ENCODE results near the gene MTUS2.

The MTUS2 gene

DNA sequence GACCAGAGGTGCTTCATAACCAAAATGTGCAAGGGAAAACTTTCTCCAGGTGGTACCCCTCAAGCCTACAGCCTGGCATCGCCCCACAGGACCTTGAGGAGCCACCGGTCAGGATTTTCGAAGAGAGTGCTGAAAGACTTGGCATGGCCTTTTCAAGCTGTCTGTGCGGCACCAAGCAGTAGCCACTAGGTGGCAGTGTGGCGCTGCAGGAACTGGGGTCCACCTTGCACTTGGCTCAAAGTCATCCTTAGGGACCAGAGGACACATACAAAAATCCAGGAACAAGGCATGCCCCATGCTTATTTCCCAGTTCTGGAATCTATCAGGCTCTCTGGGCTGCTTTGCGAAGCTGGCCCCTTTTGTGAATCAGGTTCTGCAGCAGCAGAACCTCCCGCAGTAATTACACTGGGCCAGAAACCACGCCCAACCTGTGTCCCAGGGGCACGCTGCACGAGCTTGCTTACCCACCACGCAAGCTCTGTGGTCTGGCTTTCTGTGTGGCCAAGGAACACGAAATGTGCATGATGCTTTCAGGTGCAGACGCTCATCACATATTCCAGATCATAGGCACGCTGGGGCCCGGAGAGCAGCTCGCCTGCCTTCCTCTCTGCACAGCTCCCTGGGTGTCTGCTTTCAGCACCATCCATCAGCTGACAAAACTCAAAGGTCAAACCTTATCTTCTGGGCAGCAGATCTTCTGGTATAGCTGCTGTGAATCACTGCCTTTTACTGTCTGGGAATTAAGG is 688.2 kb downstream of the MTUS2 start:
- Histone ChIP-seq H3K27ac (no peak overlapping the region), H3K4me3 (no peak overlapping the region)

DNA sequence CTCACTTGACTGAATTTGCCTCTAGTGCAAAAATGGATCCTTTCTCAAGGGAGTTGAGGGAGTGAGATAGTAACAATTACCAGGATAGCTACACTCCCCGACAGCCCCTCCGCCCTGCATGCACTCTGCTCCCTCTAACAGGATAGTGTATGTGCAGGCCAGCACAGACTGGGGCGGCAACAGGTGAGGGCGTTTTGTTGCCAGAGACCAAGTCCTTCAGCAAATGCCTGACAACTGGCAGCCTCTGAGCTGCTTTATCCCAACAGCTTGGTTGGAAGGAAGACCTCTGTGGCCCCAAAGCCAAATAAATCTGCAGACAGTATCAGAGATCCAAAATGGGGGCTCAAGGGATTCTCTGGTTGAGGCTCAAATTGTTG is 688.7 kb downstream of the MTUS2 start:
- no peak overlapping the region for H3K27ac ChIP-seq
- H3K4me3 ChIP-seq: no peak overlapping the region

DNA sequence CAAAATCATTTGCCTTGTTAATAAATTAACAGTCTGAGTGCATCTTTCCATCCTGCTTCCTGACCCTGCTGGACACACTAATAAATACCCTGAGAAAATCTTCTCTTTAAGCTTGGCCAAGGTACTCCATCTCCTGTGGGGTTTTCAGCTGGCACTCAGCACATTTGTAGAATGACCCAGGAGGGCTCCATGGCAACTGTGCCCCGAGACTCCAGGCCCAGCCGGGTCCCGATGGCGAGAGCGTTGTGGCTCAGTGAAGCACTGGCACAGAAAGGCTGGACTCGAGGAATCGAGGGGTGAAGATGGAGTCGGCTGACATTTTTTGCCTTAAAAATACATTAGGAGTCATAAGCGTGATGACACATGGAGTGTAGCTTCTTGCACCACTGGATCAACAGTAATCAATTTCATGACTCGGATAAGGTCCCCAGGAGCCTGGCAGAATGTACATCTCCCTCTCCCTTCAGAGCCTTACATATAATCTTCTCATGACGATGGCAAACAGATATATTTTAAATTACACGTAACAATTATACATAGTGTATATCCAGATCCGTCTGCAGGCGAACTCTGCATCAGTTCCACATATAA is 690.0 kb downstream of the MTUS2 start:
- Histone ChIP-seq H3K4me3 (no peak overlapping the region), H3K27ac (no peak overlapping the region)

DNA sequence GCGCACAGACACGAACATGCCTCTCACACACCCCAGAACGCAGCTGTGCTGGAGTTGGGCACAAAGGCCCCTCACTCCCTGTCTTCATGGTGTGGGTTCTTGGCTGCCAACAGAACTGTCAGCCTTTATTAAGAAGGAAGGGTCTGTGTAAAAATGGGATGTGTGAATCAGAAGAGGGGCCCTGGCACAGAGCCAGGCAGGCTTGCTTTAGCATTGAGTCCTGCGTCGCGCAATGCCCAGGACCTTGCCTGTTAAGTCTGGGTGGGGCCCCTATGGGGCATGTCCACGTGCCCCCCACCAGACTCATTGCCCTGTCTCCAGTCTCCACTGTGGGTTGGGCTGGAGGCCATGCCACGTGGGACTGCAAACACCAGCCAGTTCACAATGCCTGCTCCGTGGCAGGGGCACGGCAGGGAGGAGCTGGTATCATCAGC is 690.5 kb downstream of the MTUS2 start:
- Histone ChIP-seq H3K27ac (peak overlapping the region in 1 of 21 experiments; percentile 16), H3K4me3 (no peak overlapping the region)

DNA sequence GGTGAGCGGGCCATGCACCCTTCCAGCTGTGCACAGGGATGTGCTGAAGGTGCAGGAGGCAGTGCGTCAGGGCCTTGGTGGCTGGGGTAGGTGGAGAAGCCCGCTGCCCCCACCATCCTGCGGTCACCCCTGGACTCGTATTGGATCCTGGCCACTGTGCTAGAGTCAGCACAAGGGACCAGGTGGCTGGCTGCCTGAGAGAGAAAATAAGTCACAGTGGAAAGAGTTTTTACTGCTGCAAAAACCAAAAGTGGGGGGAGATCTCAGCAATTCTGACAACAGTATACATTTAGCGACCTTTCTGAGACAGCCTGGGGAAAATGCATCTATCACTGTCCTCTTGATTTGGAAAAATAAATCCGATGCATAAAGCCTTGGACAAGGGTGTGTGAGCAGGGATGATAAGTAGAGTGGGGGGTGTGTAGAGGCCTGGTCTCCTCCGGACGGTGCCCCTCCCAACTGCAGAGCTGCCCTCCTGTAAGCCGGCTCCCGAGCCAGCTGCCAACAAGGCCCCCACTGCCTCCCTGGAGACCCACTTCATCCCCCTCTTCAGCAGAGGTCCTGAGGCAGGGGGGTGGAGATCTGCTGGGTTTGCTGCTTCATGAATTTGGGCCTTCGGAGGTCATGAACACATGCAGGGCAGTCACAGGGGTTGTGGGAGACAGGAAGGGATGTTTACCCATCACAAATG is 691.1 kb downstream of the MTUS2 start:
- Histone ChIP-seq H3K4me3 (no peak overlapping the region), H3K27ac (peak overlapping the region in 1 of 21 experiments; percentile 16)

DNA sequence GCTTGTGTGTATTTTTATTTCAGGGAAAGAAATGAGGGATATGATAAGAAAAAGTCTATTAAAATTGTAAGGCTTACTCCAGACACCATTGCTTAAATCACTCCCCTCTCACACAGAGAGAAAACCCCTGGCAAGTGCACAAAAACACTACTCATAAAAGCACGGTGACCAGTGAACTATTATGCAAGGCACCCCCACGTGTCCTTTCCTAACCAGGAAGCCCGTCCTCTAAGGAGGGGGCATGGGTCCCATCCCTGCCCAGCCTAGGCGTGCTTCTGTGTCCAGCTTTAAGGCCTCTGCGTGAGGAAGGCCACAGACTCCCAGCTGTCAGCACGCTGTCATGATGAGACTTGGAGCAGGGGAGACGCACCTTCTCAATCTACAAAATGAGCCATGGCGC is 691.8 kb downstream of the MTUS2 start:
- Histone ChIP-seq H3K27ac (peak overlapping the region in 1 of 21 experiments; percentile 3), H3K4me3 (no peak overlapping the region)

DNA sequence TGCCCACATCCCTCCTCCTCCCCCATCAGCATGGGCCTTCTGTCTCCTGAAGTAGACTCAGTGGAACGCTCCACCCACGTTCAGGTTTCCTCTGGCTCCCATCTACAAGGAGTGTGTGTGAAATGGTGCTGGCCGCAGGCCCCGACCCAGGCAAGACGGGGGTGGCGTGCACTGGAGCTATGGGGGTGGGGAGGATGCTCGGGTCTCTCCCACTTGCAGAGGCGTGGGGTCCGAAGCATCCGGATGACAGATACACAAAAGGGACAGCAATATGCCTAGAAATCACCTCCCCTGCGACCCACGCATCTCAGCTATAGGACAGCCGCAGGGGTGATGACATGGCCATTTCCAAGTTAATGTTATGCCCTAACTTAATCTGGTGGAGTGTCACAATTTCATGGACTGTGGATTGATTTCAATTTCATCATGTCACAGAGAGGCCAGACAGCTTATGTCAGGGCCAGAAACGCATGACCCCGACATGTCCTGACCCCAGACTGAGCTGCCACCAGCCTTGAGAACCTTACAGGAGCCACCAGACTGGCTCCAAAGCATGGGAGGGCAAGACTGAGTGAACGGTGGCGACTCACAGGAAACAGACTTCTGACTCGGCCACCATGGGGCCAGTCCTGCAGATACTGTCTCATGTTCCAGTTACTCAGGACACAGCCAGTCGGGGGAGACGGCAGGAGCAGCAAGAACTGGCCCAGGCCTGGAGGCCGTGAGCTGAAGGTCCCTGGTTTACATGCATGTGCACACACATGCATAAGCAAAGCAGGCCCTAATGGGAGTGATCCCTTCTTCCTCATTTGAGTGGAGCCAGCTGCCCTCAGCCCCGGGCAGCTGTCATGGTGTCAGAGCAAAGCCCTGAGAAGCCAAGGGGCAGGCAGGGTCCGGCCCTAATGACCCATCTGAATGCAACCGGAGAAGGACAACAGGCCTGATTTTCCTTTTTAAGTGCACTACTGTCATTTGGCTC is 693.2 kb downstream of the MTUS2 start:
- no peak overlapping the region for H3K4me3 ChIP-seq
- H3K27ac ChIP-seq: no peak overlapping the region

DNA sequence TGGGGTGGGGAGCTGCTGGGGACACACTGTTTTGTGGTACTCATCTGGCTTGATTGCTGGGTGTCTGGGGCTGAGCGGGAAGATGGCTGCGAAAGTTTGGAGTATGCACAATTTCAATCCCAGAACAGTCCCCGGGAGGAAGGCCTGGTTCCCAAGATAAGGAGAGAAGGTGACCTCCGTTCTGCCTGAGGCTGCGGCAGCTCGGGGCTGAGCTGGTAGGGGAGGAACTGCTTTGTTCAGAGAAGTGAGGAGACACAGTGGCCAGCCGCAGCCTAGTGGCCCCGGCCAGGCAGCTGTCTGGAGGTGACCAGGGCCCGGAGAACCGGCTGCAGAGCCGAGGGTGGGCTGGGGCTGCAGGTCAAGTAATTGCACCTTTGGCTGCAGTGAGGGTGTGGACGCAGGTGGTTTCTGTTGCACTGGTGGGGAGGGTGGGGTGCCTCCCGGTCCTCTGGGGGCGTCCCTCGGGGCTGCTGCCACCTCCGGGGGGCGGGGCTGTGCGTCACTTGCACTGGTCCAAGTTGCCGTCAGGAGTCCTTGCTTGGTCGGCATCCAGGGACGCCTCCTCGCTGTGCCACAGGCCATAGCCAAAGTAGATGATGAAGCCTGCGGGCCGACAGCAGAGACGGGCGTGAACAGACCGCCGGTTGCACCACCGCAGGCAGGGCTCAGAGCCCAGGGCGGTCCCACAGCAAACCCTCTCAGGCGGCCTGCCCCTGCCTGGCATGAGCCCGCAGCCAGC is 694.0 kb downstream of the MTUS2 start:
- Histone ChIP-seq H3K27ac (peak overlapping the region in 2 of 21 experiments; percentile 19 to 49), H3K4me3 (no peak overlapping the region)

DNA sequence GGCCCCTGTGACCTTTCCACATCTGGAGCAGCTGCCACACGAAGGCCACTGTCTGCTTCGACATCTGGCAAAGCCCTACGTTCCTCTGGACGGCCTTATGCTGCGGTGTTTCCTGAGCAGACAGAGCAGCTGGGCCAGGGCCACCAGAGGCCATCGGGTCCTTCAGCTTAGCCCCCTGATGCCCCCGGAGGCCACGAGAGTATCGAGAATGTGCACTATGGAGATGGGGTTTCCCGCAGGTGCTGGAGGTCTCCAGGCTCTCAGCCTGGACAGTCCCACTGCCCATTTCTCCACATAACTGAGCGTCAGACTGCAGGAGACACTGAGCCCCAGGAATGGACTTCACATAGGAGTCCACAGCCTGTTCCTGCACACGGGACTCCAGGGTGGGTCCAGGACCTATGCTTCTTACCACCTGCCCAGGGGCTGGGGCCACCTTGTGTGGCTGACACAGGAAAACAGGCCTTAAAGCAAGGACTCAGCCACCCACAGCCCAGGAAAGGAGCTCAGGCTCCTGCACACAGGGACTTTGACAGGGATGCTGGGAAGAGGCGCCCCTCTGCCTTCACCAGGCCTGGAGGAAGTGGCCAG is 694.7 kb downstream of the MTUS2 start:
- H3K4me3 ChIP-seq: no peak overlapping the region
- peak overlapping the region in 3 of 21 experiments; percentile 19 to 49 (median 24) for H3K27ac ChIP-seq

DNA sequence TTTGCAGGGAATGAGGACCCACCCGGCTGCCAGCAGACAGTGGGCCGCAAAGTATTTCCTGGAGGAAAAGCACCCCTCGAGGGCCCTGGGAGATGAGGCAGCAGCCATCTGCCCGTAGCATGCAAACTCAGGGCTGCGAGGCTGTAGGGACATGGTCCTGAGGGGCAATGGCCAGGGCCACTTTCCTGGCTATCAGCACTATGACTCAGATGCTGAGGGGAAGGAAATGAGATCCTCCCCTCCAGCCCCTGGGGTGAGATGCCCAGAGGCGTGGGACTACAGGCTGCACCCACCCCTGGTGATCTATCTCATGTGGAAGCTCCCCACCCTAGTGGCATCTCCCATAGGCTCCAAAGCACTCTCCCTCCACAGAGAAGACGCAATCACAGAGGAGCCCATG is 695.2 kb downstream of the MTUS2 start:
- Histone ChIP-seq H3K27ac (peak overlapping the region in 2 of 21 experiments; percentile 24 to 25), H3K4me3 (no peak overlapping the region)

DNA sequence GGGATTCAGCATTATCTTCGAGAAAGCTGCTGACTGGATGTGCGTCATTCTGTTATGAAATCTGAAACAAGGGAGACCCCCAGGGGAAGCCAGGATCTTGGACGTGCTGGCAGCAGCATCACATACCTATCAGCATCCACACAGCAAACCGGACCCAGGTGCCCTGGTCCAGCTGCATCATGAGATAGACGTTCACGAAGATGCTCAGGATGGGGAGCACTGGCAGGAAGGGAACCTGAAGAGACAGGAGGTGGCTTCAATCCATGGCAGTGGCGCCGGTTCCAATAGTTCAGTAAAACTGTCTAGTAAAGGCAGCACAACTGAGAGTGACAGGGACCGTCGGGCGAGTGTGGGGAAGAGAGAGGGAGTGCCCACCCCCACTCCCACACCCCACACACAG is 695.9 kb downstream of the MTUS2 start:
- Histone ChIP-seq H3K4me3 (no peak overlapping the region), H3K27ac (peak overlapping the region in 1 of 21 experiments; percentile 25)

DNA sequence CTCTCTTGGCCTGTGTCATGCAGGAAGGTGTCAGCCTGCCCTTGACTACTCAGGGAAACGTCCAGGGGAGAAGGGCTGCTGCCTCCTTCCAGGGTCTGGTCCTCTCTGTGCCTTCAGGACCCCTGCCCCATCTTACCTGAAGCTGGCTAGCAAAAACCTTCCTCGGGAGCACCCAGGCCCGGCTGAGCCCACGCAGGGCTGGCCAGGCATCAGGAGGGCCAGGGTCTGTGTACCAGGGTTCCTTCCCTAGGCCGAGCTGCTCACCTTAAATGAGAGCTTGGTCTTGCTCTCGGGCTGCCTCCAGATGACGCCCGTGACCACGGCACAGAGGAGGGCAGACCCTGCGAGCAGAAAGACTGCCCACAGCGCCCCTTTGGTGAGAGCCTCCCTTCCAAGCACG is 696.7 kb downstream of the MTUS2 start:
- H3K27ac ChIP-seq: no peak overlapping the region
- H3K4me3 ChIP-seq: no peak overlapping the region

DNA sequence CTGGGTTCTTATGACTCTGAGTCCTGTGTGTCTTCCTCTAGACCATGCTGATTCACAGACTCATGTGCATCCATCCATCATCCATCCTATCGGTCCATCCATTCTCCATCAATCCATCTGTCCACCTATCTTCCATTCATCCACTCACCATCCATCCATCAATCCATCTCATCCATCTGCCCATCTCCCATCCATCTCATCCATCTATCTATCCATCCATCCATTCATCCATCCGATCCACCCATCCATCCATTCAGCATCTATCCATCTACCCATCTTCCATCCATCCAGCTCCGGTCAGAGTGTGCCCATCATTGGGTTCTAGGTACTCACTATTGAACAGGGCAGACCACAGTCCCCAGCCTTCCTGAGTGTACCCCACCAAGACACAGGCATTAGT is 699.8 kb downstream of the MTUS2 start:
- no peak overlapping the region for H3K4me3 ChIP-seq
- peak overlapping the region in 5 of 21 experiments; percentile 14 to 73 (median 34) for H3K27ac ChIP-seq

DNA sequence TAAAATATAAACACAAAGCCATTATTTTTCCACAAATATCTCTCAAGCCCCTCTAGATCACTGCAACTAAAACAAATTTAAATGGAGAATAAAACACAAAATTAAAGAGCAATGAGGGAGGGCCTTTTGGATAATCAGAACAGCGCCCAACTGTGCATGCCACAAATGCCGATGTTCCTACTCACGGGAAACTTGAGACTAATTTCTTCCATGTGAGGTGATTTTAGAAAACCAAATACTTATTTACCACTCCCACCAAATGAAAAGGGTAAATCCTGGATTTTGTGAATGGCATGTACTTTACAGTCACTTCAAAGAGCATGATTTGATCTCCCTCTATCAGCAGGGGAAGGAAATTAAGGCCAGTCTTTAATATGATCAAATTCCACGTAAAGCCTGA is 700.5 kb downstream of the MTUS2 start:
- Histone ChIP-seq H3K27ac (peak overlapping the region in 3 of 21 experiments; percentile 14 to 73 (median 40)), H3K4me3 (no peak overlapping the region)

DNA sequence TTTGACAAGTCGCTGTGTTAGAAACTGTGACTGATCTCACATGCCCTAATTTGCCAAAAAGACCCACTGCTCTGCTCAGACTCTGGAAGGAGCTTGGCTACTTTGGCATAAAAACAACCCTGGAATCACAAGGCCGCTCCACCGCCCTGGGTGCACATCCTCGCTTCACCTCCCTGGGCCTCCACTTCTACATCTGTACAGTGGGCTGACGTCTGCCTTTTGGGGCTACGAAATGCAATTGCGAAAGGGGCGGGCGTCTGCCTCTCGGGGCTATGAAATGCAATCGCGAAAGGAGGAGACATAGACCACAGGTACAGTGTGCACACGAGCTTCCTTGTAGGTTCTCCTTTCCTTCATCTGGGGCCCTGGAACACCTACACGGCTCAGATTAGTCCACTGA is 701.2 kb downstream of the MTUS2 start:
- Histone ChIP-seq H3K4me3 (no peak overlapping the region), H3K27ac (peak overlapping the region in 6 of 21 experiments; percentile 2 to 73 (median 30))

DNA sequence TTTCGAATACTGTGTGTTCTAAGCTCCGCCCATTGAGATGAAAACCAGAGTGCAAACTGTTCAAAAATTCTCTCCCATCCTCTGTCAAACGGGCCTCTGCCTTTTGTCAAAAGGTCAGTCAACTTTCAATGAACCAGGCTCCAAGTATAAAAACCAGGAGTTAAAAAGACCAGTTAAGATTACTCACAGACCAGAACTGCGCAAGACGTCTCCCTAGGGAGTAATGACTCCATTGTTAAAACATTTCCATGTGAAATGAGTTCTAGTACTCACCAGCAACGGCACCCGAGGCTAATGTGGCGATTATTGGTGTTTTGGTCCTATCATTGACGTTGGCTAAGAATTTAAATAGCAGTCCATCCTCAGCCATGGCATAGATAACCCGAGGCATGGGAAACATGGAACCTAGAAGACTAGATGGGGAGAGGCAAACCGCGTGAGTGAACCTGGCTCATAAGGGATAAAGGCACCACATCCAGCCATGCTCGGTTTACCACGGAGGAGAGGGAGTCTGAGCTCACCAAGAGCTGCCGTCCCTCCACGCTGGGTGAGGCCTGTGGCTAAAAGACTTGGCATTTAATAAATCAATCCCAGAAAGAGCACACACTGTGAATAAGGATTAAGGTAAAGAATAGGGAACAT is 702.0 kb downstream of the MTUS2 start:
- Histone ChIP-seq H3K27ac (peak overlapping the region in 7 of 21 experiments; percentile 9 to 73 (median 35)), H3K4me3 (no peak overlapping the region)

DNA sequence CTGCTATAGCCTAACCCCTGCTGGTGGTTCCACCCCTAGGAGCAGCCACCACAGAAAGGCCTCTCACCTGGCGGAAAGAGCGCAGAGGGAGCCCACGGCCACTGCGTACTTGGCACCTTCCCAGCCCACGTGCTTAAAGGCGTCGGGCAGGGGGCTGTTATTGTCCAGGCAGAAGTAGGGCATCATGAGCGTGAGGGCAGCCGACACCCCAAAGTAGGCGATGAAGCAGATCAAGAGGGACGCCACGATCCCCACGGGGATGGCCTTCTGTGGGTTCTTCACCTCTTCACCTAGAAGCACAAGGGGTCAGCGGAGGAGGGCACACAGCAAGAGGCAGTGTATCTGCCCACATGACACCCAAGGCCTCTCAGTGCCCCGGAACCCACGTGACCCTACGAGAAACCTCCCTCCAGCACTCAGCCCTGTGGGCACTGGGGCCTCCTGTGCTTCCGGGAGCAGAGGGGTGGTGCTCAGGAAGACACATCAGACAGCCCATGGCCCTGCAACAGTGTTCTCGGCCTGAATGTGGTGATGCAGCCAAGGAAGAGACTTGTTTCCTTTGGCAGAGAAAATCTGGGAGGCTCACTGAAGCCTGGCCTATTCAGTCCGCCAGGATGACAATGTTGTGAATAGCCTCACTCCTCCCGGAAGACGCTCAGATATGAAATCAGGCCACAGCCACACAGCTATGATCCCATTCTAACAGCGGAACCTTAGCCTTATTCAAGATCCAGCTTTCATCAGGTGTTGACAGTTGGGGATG is 703.2 kb downstream of the MTUS2 start:
- peak overlapping the region in 10 of 21 experiments; percentile 2 to 74 (median 41) for H3K27ac ChIP-seq
- no peak overlapping the region for H3K4me3 ChIP-seq

All from skin epidermis (tissue), 12 donors.